OCI-LY3 (cell line): Measurements from ENCODE around the gene PPP2R2D.

ENCODE experiments used
- H2AFZ ChIP-seq: fragments of 200-600, 300-600 bp; shearing (Covaris generic); 2 replicates; pipeline ENCODE4 v1.6.0; 2014; ENCODE audit warnings: antibody characterized with exemption, low read depth, low read length
- H3K27ac ChIP-seq: fragments of 200-600, 300-600 bp; sonication (generic); 2 replicates; pipeline ENCODE4 v1.5.1; 2014; ENCODE audit warnings: mild to moderate bottlenecking, low read length, moderate library complexity, mixed read lengths
- H3K27me3 ChIP-seq: fragments of 200-600, 300-600 bp; sonication (generic); 2 replicates; pipeline ENCODE4 v1.6.1; 2014; ENCODE audit warnings: low read depth, low read length, mixed read lengths
- H3K36me3 ChIP-seq: fragments of 200-600, 300-600 bp; sonication (generic); replicated peaks from 2 replicates; pipeline ENCODE3; 2014; ENCODE audit warnings: low read depth, low read length, mixed read lengths
- H3K4me1 ChIP-seq: fragments of 300-600, 200-600 bp; sonication (generic); 2 replicates; pipeline ENCODE4 v1.6.1; 2014; ENCODE audit warnings: low read length, mixed read lengths
- H3K4me2 ChIP-seq: fragments of 200-600, 300-600 bp; sonication (generic); 2 replicates; pipeline ENCODE4 v1.6.1; 2014; ENCODE audit warnings: low read length, mixed read lengths
- H3K4me3 ChIP-seq: fragments of 300-600, 200-600 bp; sonication (generic); 2 replicates; pipeline ENCODE4 v1.5.1; 2014; ENCODE audit warnings: antibody characterized with exemption, mild to moderate bottlenecking, low read length, moderate library complexity
- H3K79me2 ChIP-seq: fragments of 300-600, 200-600 bp; shearing (Covaris generic); 2 replicates; pipeline ENCODE4 v1.6.1; 2014; ENCODE audit warnings: mild to moderate bottlenecking, low read length, mixed read lengths
- H3K9ac ChIP-seq: fragments of 300-600, 200-600 bp; shearing (Covaris generic); 2 replicates; pipeline ENCODE4 v1.6.0; 2014; ENCODE audit warnings: mild to moderate bottlenecking, low read length, moderate library complexity
- H3K9me3 ChIP-seq: fragments of 200-600, 300-600 bp; shearing (Covaris generic); 2 replicates; pipeline ENCODE4 v1.6.1; 2014; ENCODE audit warnings: low read length, mixed read lengths; ENCODE audit not compliant: insufficient read depth
- H4K20me1 ChIP-seq: fragments of 200-600, 300-600 bp; sonication (generic); 2 replicates; pipeline ENCODE4 v1.6.1; 2016; ENCODE audit warnings: low read length, mixed read lengths; ENCODE audit not compliant: insufficient read depth
- EZH2phosphoT487 ChIP-seq: fragments of 200-600 bp; shearing (Covaris generic); IDR thresholded peaks from 2 replicates; pipeline ENCODE4 v1.6.1; 2018; ENCODE audit warnings: antibody characterized with exemption, mixed run types, low read depth
- TF ChIP-seq, protein P1 (sequence below): fragments of 200-600, 300-600 bp; sonication (generic); IDR thresholded peaks from 2 replicates; pipeline ENCODE4 v1.5.1; 2014; ENCODE audit warnings: antibody characterized with exemption, low read length, low read depth

PPP2R2D gene

GRCh38 chr10:131891196-131891928 lies 9.4 kb upstream of the PPP2R2D start:
- no peaks in the 10 kb centered on the region for H3K4me1 ChIP-seq
- H3K79me2 ChIP-seq, result no peaks in the 10 kb centered on the region
- no peak overlapping the region for H2AFZ ChIP-seq
- H3K9ac ChIP-seq, result no peak overlapping the region
- no peak overlapping the region for H3K27ac ChIP-seq
- no peaks in the 10 kb centered on the region for H3K9me3 ChIP-seq
- no peak for TF ChIP-seq EZH2phosphoT487
- TF ChIP-seq, protein P1, sequence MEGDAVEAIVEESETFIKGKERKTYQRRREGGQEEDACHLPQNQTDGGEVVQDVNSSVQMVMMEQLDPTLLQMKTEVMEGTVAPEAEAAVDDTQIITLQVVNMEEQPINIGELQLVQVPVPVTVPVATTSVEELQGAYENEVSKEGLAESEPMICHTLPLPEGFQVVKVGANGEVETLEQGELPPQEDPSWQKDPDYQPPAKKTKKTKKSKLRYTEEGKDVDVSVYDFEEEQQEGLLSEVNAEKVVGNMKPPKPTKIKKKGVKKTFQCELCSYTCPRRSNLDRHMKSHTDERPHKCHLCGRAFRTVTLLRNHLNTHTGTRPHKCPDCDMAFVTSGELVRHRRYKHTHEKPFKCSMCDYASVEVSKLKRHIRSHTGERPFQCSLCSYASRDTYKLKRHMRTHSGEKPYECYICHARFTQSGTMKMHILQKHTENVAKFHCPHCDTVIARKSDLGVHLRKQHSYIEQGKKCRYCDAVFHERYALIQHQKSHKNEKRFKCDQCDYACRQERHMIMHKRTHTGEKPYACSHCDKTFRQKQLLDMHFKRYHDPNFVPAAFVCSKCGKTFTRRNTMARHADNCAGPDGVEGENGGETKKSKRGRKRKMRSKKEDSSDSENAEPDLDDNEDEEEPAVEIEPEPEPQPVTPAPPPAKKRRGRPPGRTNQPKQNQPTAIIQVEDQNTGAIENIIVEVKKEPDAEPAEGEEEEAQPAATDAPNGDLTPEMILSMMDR, result no peak
- H3K4me3 ChIP-seq, result no peak overlapping the region
- no peaks in the 10 kb centered on the region for H4K20me1 ChIP-seq
- no peaks in the 10 kb centered on the region for H3K36me3 ChIP-seq
- no peak overlapping the region for H3K4me2 ChIP-seq
- H3K27me3 ChIP-seq, result no peaks in the 10 kb centered on the region

- Histone ChIP-seq H3K79me2 (no peaks in the 10 kb centered on the region), H3K9me3 (no peaks in the 10 kb centered on the region), H3K4me2 (no peak overlapping the region), H3K4me3 (no peak overlapping the region), H3K27me3 (no peaks in the 10 kb centered on the region), H3K36me3 (no peaks in the 10 kb centered on the region), H2AFZ (no peak overlapping the region), H3K27ac (no peak overlapping the region), H4K20me1 (no peaks in the 10 kb centered on the region), H3K9ac (no peak overlapping the region), H3K4me1 (no peaks in the 10 kb centered on the region)
- TF ChIP-seq EZH2phosphoT487, result no peak
- TF ChIP-seq, protein P1, result no peak
These were observed 8.6 kb upstream of the PPP2R2D start for GRCh38 chr10:131891929-131892805.

DNA sequence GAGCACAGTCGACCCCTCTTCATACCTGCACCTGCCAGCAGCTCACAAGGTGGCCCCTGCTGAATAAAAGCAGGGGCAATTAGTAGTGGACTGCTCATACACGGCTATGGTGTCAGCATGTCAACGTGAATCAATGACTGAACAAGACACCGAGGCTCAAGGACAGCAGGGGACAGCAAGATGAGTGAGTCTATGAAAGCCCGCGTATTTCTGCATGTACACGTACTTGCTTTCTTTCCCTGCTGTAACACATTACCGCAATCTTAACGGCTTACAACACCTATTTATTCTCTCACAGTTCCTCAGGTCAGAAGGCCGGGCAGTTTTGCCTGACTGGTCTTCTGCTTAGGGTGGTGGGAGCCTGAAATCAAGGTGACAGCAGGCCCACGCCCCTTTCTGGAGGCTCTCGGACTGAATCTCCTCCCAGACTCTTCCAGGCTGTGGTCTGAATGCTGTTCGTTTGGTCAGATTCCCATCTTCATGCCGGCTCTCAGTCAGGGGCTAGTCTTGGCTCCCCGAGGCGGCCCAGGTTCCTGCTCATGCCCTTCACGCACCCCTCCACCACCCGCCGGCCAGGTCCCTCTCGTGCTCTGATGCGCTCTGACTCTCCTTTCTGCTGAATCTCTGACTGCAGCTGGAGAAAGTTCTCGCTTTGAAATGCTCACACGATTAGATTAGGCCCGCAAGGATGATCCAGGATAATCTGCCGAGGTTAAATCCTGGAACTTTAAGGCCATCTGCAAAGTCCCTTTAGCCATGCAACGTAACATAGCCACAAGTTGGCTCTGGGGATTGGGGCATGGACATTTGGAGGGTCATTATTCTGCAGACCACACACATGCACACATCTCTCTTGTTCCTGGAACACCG lies 7.8 kb upstream of the PPP2R2D start:
- Histone ChIP-seq H3K79me2 (no peaks in the 10 kb centered on the region), H3K9me3 (no peaks in the 10 kb centered on the region), H3K27ac (no peak overlapping the region), H3K27me3 (no peaks in the 10 kb centered on the region), H3K9ac (no peak overlapping the region), H4K20me1 (no peaks in the 10 kb centered on the region), H3K4me2 (no peak overlapping the region), H3K36me3 (no peaks in the 10 kb centered on the region), H3K4me1 (no peaks in the 10 kb centered on the region), H3K4me3 (no peak overlapping the region), H2AFZ (no peak overlapping the region)
- TF ChIP-seq, protein P1, result no peak
- TF ChIP-seq EZH2phosphoT487, result no peak
